H1 (cell line): ENCODE data around the gene HNRNPA3. TPM values are rescaled to one million over a fixed set of nuclear protein-coding genes. Genes with fewer than 3 reads are reported as not detected.

Experiments used
- BRCA1 ChIP-seq: IDR thresholded peaks from 2 replicates; pipeline ENCODE4 v1.6.1; 2012; ENCODE audit warnings: low read depth, low read length, improper control_type of control experiment
- MAX ChIP-seq: IDR thresholded peaks from 2 replicates; pipeline ENCODE4 v1.6.1; 2012; ENCODE audit warnings: inconsistent platforms
- NRF1 ChIP-seq: IDR thresholded peaks from 2 replicates; pipeline ENCODE4 v1.6.1; 2011; ENCODE audit warnings: mild to moderate bottlenecking, low read depth, low read length, improper control_type of control experiment
- POLR2A ChIP-seq, 2 experiments: IDR thresholded peaks; 1 replicate in 1 of 2; 2 replicates in 1 of 2; pipeline ENCODE4 v1.6.1; 2011; ENCODE audit warnings: low read depth in 2 of 2, low read length in 2 of 2, mild to moderate bottlenecking in 2 of 2; ENCODE audit errors: control extremely low read depth in 1 of 2
- polyA plus RNA-seq, 7 experiments: library from polyadenylated mRNA; depleted of rRNA in 3 of 7; stranded (reverse) in 5 of 7; unstranded in 2 of 7; fragments of >200 nt in 5 of 7; fragments of 200-250 nt in 2 of 7; gene quantifications; 1 replicate in 5 of 7; 2 replicates in 1 of 7; 4 replicates in 1 of 7; pipeline versions ENCODE4 v1.2.1 to v1.2.3, GENCODE V29; 2011 to 2013; ENCODE audit warnings: missing spikeins in 2 of 7, mixed read lengths in 2 of 7
- total RNA-seq: library from RNA; stranded (reverse); fragmentation: NEBNext Ultra II Directional; extraction: Animal tissue kit (Norgen Biotek cat#: 25700); gene quantifications from 2 replicates; pipeline ENCODE4 v1.2.1, GENCODE V29; 2021
- TF ChIP-seq, protein P1 (sequence below): IDR thresholded peaks from 2 replicates; pipeline ENCODE4 v1.6.1; 2011; ENCODE audit warnings: low read length, improper control_type of control experiment

The HNRNPA3 gene
- total and polyA plus RNA-seq, 2 of the 8 experiments (the other 6 are each of a cell fraction or from before 2014, with no cell fraction given), result 66.1 to 408 TPM

- TF ChIP-seq MAX (no peak), BRCA1 (no peak), POLR2A (IDR thresholded peaks at IDR 0.05; ENCODE audit: control extremely low read depth in 1 of 2, low read depth in 2 of 2, low read length in 2 of 2) (no peak), NRF1 (no peak)
- TF ChIP-seq, protein P1, sequence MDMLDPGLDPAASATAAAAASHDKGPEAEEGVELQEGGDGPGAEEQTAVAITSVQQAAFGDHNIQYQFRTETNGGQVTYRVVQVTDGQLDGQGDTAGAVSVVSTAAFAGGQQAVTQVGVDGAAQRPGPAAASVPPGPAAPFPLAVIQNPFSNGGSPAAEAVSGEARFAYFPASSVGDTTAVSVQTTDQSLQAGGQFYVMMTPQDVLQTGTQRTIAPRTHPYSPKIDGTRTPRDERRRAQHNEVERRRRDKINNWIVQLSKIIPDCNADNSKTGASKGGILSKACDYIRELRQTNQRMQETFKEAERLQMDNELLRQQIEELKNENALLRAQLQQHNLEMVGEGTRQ, result no peak
These were observed 5.5 kb upstream of the HNRNPA3 start (continued) for GRCh38 chr2:177207101-177207500.
